HG02973 (cell line): Measurements from ENCODE around the gene ABCD1.

ENCODE experiments used
- ATAC-seq: cut with Tn5 transposase; IDR thresholded peaks from one replicate; pipeline ENCODE4 v1.9.1; 2021; ENCODE audit warnings: moderate library complexity; ENCODE audit not compliant: unreplicated experiment

The ABCD1 gene

GRCh38 chrX:153750127-153750774, 25.6 kb downstream of the ABCD1 start:
- ATAC-seq: no peak

DNA sequence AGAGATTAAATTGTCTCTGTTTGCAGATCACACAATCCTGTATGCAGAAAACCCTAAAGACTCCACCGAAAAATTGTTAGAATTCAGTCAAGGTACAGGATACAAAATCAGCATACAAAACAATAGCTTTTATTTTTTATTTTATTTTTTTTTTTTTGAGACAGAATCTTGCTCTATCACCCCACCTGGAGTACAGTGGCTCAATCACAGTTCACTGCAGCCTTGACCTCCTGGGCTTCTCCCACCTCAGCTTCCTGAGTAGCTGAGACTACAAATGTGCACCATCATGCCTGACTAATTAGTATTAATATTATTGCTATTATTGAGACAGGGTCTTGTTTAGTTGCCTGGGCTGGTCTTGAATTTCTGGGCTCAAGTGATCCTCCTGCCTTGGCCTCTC, 30.5 kb downstream of the ABCD1 start:
- no peak for ATAC-seq

DNA sequence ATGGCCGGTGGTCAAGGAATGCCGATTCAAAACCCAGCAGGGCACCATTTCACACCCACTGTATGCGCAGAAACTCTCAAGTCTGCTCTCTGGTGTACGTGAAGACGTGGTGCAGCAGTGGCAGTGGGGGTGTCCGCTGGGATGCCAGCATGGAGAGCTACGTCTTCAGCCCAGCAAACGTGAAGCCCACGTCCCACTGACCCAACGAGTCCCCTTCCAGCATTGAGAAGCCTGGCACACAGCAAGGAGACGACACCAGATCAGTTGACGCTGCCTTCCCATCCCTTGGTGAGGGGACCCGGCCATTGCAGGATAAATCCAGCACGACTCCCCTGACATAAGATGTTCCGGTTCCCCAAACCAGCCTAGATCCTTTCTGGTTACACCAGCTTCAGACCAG, 37.2 kb downstream of the ABCD1 start:
- no peak for ATAC-seq

DNA sequence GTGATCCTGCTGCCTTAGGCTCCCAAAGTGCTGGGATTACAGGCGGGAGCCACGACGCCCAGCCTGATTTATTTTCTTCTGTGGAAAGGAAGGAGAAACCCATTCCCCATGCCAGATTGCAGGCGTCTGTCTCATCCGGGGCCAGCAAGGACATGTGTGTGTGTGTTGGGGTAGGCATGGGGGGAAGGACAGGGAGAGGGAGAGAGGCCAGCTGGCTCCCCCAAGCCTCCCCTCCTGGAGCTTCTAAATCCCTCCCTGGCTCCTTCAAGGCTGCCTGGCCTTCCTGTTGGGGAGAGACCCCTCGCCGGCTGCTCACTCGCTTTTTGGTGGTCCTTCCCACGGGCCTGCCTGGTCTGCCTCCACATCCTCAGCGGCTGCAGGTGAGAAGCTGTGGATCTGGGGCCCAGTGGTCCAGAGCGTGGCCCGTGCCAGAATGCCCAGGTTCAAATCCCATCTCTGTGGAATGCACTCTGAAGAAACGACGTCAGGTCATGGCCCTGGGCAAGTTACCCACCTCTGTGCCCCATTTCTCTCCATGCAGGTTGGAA, 38.0 kb downstream of the ABCD1 start:
- no peak for ATAC-seq

GRCh38 chrX:153763298-153763932, 38.8 kb downstream of the ABCD1 start:
- no peak for ATAC-seq

GRCh38 chrX:153763989-153764755, 39.5 kb downstream of the ABCD1 start, which contains the start of gene PLXNB3:
TSS of gene PLXNB3 (plus strand) at chrX:153764249. CDS start at chrX:153765536, 1,287 bp downstream.
- no peak for ATAC-seq

GRCh38 chrX:153764786-153765137, 40.1 kb downstream of the ABCD1 start:
- no peak for ATAC-seq

GRCh38 chrX:153765138-153766079, 40.8 kb downstream of the ABCD1 start:
- ATAC-seq: no peak

GRCh38 chrX:153766098-153766817, 41.6 kb downstream of the ABCD1 start:
- ATAC-seq: no peak

- ATAC-seq: no peak
Measured at GRCh38 chrX:153766871-153767673, 42.4 kb downstream of the ABCD1 start.

DNA sequence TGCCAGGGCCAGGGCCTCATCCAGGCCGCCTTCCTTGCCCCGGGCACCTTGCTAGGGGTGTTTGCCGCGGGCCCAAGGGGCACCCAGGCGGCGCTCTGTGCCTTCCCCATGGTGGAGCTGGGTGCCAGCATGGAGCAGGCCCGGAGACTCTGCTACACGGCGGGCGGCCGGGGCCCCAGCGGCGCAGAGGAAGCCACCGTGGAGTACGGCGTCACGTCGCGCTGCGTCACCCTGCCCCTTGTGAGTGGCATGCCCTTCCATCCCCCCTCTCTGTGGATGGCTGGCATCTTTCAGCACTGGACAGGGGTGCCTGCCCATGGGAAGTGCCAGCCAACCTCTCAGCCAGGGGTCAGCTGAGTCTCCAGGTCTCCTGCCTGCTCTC, 43.0 kb downstream of the ABCD1 start:
- ATAC-seq: no peak

DNA sequence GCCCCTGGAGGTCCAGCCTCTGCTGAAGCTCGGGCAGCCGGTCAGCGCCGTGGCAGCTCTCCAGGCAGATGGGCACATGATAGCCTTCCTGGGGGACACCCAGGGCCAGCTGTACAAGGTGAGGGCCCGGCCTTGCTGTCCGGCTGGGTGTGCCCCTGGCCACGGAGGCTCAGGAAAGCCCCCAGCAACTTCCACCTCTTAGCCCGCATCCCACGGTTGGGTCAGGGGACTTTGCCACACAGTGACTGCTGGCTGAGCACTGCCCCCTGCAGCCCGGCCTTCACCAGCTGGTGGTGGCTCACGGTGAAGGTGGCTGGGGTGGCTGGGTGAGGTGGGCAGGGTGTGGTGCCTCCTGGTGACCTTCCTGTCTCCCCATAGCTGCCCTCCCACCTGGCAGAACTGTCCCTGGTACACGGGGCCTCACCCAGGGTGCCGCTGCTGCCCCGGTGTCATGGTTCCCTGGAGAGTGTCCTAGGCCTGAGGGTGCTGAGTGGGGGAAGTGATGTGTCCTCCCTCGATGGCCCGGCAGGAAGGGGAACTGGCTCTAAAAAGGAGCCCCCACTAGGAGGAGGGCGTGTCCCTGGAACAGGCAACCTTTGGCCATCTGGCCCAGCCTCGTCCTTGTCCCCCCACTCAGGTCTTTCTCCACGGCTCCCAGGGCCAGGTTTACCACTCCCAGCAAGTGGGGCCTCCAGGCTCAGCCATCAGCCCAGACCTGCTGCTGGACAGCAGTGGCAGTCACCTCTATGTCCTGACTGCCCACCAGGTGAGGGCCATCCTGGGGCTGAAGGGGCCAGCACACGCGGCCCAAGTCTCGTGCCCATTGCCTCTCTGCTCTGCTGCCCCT, 43.9 kb downstream of the ABCD1 start:
- ATAC-seq: no peak

DNA sequence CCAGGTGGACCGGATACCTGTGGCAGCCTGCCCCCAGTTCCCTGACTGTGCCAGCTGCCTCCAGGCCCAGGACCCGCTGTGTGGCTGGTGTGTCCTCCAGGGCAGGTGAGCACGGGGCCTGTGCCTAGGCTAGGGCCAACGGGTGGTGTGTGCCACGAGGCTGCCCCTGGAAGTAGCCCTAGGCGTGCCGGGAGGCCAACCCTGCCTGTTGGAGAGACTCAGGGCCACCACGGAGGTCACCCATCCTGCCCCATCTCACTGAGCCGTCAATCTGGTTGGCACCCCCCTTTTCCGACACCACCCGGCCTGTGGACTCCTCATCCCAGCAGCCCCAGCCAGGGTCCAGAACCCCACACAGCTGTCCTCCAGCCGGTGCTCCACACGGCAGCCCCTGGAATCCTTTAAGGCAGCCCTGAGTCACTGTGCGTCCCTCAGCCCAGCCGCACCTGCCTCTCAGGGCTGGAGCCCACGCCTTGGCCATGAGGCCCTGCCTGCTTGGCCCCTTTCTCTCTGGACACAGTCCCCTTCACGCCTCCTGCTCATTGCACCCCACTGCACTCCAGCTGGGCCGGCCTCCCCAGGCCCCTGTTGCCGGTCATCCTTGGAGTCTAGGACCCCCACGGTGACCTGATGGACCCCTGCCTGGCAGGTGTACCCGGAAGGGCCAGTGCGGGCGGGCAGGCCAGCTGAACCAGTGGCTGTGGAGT, 44.7 kb downstream of the ABCD1 start:
- no peak for ATAC-seq

- no peak for ATAC-seq
Measured at GRCh38 chrX:153769865-153770600, 45.4 kb downstream of the ABCD1 start.

DNA sequence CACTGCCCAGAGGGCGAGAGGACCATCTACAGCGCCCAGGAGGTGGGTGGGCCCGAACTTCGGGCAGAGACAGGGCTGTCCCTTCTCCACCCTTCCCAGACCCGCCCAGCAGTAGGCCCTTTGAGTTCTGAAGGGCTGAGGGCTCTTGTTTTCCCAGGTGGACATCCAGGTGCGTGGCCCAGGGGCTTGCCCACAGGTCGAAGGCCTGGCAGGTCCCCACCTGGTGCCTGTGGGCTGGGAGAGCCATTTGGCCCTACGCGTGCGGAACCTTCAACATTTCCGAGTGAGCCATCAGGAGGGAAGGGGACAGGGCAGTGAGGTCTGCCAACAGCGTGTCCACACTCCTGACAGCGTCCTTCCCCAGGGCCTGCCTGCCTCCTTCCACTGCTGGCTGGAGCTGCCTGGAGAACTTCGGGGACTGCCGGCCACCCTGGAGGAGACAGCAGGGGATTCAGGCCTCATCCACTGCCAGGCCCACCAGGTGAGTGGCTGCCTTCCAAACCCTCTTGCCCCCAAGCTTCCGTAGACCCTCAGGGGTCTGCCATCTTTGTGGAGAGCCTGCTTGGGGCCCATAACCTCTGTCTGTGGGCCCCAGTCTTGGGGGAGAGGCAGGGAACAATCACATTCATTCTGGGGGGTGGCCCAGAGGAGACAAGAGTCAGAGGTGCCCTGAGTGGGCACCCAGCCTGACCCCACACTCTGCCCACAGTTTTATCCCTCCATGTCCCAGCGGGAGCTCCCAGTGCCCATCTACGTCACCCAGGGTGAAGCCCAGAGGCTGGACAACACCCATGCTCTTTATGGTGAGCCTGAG, 46.2 kb downstream of the ABCD1 start:
- no peak for ATAC-seq
